Measurements from ENCODE around the gene STK32B. TPM values are rescaled to one million over a fixed set of nuclear protein-coding genes. Genes with fewer than 3 reads are reported as not detected.

STK32B gene
- total RNA-seq, 1 experiment from 2014 or later: 11.6 TPM

DNA sequence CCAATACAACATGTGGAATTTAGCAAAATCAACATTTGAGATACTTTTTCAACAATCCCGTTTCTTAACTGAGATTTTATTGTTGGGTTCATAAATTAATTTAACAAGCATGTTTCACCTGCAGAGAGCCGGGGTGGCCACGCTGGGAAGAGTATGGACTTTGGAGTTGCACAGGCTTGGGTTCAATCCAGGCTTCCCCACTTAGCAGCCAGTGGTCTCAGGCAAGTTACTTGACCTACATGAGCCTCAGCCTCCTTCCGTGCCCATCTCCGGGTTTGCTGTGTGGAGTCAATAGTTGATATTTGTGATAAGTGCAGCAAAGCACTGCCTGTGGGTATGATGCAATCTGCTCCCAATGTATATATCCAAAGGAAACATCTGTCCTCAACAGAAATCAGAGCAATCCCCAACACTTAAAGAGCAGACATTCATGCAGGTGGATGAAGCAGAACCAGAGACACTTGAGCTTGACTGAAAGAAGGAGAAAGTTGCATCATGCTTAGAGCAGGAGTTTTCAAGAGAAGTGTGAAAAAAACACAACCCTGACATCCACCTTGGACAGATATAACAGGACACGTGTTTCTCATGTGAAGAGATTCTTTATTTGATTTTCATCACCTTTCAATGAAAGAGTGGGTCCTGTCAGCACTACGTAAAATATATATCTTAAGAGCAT lies 37.1 kb upstream of the STK32B start:
- no peak for ATAC-seq
- no peak for DNase-seq (ENCODE audit: low read depth, low spot score)
- CTCF ChIA-PET: no interaction called here
- POLR2A ChIA-PET: no interaction called here
- H3K27ac ChIP-seq (ENCODE audit: low read length): peak overlapping the region; percentile 34; the same call in 1 of the 2 replicates
- no peaks in the 10 kb centered on the region for H3K4me1 ChIP-seq (ENCODE audit: control insufficient read depth, insufficient read depth, low read length)
- H3K9me3 ChIP-seq (ENCODE audit: control insufficient read depth, insufficient read depth, low read depth, low read length): no peaks in the 10 kb centered on the region
- no peak overlapping the region for H3K4me3 ChIP-seq (ENCODE audit: low read depth in 2 of 2, low read length in 2 of 2)
- BruUV-seq (replicated peaks): no TSS peak
- H3K36me3 ChIP-seq (ENCODE audit: control insufficient read depth, insufficient read depth, low read length): no peaks in the 10 kb centered on the region
- intact Hi-C loops (cut with micrococcal nuclease; ENCODE audit: unreplicated experiment) (no loop called here), in situ Hi-C loops (cut with HindIII; ENCODE audit: low pct_unique_long_range_greater_than_20kb, low sequenced_read_pairs) (no loop called here)
- H3K27me3 ChIP-seq (ENCODE audit: control insufficient read depth, insufficient read depth, low read length): no peaks in the 10 kb centered on the region
- TF ChIP-seq POLR2AphosphoS5 (IDR thresholded peaks at IDR 0.05; ENCODE audit: low read depth, low read length) (no peak), TCF7L2 (IDR thresholded peaks at IDR 0.05; ENCODE audit: low read depth, low read length) (no peak), SIN3A (IDR thresholded peaks at IDR 0.05; ENCODE audit: borderline replicate concordance, insufficient read depth, low read depth, low read length) (no peak)
- TF ChIP-seq, protein P1, sequence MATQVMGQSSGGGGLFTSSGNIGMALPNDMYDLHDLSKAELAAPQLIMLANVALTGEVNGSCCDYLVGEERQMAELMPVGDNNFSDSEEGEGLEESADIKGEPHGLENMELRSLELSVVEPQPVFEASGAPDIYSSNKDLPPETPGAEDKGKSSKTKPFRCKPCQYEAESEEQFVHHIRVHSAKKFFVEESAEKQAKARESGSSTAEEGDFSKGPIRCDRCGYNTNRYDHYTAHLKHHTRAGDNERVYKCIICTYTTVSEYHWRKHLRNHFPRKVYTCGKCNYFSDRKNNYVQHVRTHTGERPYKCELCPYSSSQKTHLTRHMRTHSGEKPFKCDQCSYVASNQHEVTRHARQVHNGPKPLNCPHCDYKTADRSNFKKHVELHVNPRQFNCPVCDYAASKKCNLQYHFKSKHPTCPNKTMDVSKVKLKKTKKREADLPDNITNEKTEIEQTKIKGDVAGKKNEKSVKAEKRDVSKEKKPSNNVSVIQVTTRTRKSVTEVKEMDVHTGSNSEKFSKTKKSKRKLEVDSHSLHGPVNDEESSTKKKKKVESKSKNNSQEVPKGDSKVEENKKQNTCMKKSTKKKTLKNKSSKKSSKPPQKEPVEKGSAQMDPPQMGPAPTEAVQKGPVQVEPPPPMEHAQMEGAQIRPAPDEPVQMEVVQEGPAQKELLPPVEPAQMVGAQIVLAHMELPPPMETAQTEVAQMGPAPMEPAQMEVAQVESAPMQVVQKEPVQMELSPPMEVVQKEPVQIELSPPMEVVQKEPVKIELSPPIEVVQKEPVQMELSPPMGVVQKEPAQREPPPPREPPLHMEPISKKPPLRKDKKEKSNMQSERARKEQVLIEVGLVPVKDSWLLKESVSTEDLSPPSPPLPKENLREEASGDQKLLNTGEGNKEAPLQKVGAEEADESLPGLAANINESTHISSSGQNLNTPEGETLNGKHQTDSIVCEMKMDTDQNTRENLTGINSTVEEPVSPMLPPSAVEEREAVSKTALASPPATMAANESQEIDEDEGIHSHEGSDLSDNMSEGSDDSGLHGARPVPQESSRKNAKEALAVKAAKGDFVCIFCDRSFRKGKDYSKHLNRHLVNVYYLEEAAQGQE (IDR thresholded peaks at IDR 0.05; ENCODE audit: insufficient read depth in 1 of 2, low read depth in 2 of 2, low read length in 1 of 2): no peak
- TF ChIP-seq, protein P2, sequence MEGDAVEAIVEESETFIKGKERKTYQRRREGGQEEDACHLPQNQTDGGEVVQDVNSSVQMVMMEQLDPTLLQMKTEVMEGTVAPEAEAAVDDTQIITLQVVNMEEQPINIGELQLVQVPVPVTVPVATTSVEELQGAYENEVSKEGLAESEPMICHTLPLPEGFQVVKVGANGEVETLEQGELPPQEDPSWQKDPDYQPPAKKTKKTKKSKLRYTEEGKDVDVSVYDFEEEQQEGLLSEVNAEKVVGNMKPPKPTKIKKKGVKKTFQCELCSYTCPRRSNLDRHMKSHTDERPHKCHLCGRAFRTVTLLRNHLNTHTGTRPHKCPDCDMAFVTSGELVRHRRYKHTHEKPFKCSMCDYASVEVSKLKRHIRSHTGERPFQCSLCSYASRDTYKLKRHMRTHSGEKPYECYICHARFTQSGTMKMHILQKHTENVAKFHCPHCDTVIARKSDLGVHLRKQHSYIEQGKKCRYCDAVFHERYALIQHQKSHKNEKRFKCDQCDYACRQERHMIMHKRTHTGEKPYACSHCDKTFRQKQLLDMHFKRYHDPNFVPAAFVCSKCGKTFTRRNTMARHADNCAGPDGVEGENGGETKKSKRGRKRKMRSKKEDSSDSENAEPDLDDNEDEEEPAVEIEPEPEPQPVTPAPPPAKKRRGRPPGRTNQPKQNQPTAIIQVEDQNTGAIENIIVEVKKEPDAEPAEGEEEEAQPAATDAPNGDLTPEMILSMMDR (IDR thresholded peaks at IDR 0.05): no peak

DNA sequence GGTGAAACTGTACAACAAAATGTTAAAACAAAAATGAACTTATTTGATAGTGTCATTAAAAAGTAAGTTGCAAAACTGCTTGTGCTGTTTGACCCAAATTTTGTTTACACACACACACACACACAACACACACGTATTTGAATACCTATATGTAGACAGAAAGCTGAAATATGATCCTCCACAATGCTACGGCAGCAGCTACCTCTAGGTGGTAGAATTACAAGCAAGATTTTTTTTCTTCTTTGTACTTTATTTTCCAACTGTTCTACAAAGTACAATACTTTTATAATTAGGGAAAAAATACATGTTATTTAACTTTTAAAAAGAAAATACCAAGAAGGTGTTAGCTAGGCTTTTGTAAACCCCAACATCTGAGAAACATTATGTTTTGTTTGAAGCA lies 33.2 kb upstream of the STK32B start:
- no peak for DNase-seq (ENCODE audit: low read depth, low spot score)
- Histone ChIP-seq H3K36me3 (ENCODE audit: control insufficient read depth, insufficient read depth, low read length) (no peaks in the 10 kb centered on the region), H3K27me3 (ENCODE audit: control insufficient read depth, insufficient read depth, low read length) (no peaks in the 10 kb centered on the region), H3K27ac (ENCODE audit: low read length) (no peak overlapping the region), H3K4me1 (ENCODE audit: control insufficient read depth, insufficient read depth, low read length) (no peaks in the 10 kb centered on the region), H3K4me3 (ENCODE audit: low read depth in 2 of 2, low read length in 2 of 2) (no peak overlapping the region), H3K9me3 (ENCODE audit: control insufficient read depth, insufficient read depth, low read depth, low read length) (no peaks in the 10 kb centered on the region)
- ChIA-PET POLR2A (interaction anchor here (0.5 kb wide), 1 partner anchor 14 kb away, joined by 6 read pairs; no protein-coding TSS in a partner anchor), CTCF (interaction anchor here (0.7 kb wide), 1 partner anchor 481 kb away, joined by 3 read pairs; no protein-coding TSS in a partner anchor)
- no peak for ATAC-seq
- TF ChIP-seq TCF7L2 (IDR thresholded peaks at IDR 0.05; ENCODE audit: low read depth, low read length) (no peak), SIN3A (IDR thresholded peaks at IDR 0.05; ENCODE audit: borderline replicate concordance, insufficient read depth, low read depth, low read length) (no peak), POLR2AphosphoS5 (IDR thresholded peaks at IDR 0.05; ENCODE audit: low read depth, low read length) (no peak)
- TF ChIP-seq, protein P1 (IDR thresholded peaks at IDR 0.05; ENCODE audit: insufficient read depth in 1 of 2, low read depth in 2 of 2, low read length in 1 of 2): no peak
- TF ChIP-seq, protein P2 (IDR thresholded peaks at IDR 0.05): no peak
- no TSS peak for BruUV-seq (replicated peaks)
- in situ Hi-C loops (cut with HindIII; ENCODE audit: low pct_unique_long_range_greater_than_20kb, low sequenced_read_pairs) (no loop called here), intact Hi-C loops (cut with micrococcal nuclease; ENCODE audit: unreplicated experiment) (no loop called here)

Data from Panc1 (cell line).